AG08396 (cell line): ENCODE measurements around the gene ZNF689.

Experiments
- DNase-seq: peaks from one replicate; pipeline ENCODE4 v3.0.0; 2012; ENCODE audit warnings: low spot score, mixed read lengths

Gene ZNF689

GRCh38 chr16:30562021-30562420 lies 48.2 kb downstream of the ZNF689 start:
- DNase-seq: no peak

- DNase-seq: no peak
These were observed 48.9 kb downstream of the ZNF689 start for GRCh38 chr16:30561089-30561816.

GRCh38 chr16:30559690-30560089 lies 50.5 kb downstream of the ZNF689 start:
- no peak for DNase-seq

- DNase-seq: no peak
These were observed 51.3 kb downstream of the ZNF689 start for GRCh38 chr16:30558789-30559377.

GRCh38 chr16:30557957-30558788 lies 52.0 kb downstream of the ZNF689 start, which contains the start of gene ZNF764:
Gene ZNF764, minus strand, starts transcription at chr16:30558374. Its CDS starts 192 bp downstream, at chr16:30558182.
- peak; percentile 97 for DNase-seq

- peak; percentile 36 for DNase-seq
These were observed 52.6 kb downstream of the ZNF689 start for GRCh38 chr16:30557707-30557956.

- DNase-seq: no peak
These were observed 54.1 kb downstream of the ZNF689 start for GRCh38 chr16:30556125-30556473.

GRCh38 chr16:30555315-30556124 lies 54.7 kb downstream of the ZNF689 start:
- no peak for DNase-seq

- no peak for DNase-seq
These were observed 55.5 kb downstream of the ZNF689 start for GRCh38 chr16:30554557-30555314.

GRCh38 chr16:30553393-30553899 lies 56.7 kb downstream of the ZNF689 start:
- no peak for DNase-seq

- no peak for DNase-seq
These were observed 57.2 kb downstream of the ZNF689 start for GRCh38 chr16:30552956-30553355.
